Keratinocyte (primary cell): ENCODE measurements around the gene SAG. TPM values are rescaled to one million over a fixed set of nuclear protein-coding genes. Genes with fewer than 3 reads are reported as not detected.

Experiments
- DNase-seq: peaks from one replicate; pipeline ENCODE4 v3.0.0-alpha.2; 2011; ENCODE audit warnings: low read depth, missing footprints, low spot score
- FAIRE-seq: peaks from 2 replicates; lab custom pipeline; 2011; peaks lifted over from hg19 to GRCh38; lab: Jason Lieb, UNC
- H2AFZ ChIP-seq: 2 replicates; pipeline ENCODE4 v1.6.0; 2012; ENCODE audit warnings: low read length, control low read depth, inconsistent platforms; ENCODE audit not compliant: control insufficient read depth
- H3K27ac ChIP-seq: 2 replicates; pipeline ENCODE4 v1.5.1; 2011; ENCODE audit warnings: low read length; ENCODE audit not compliant: control insufficient read depth, insufficient read depth
- H3K27me3 ChIP-seq: 3 replicates; pipeline ENCODE4 v1.6.0; 2011; ENCODE audit warnings: low read length; ENCODE audit not compliant: control insufficient read depth, insufficient read depth; ENCODE audit errors: extremely low read depth
- H3K36me3 ChIP-seq, 2 experiments: 2 replicates in 1 of 2; 3 replicates in 1 of 2; pipeline ENCODE4 v1.5.1; 2011; ENCODE audit warnings: low read length in 2 of 2, mild to moderate bottlenecking in 1 of 2; ENCODE audit not compliant: control insufficient read depth in 2 of 2, insufficient read depth in 2 of 2; ENCODE audit errors: extremely low read depth in 1 of 2
- H3K4me1 ChIP-seq: 3 replicates; pipeline ENCODE4 v1.5.1; 2011; ENCODE audit warnings: low read length; ENCODE audit not compliant: control insufficient read depth, insufficient read depth; ENCODE audit errors: extremely low read depth
- H3K4me2 ChIP-seq: 3 replicates; pipeline ENCODE4 v1.6.0; 2011; ENCODE audit warnings: low read depth, low read length; ENCODE audit not compliant: control insufficient read depth, insufficient read depth; ENCODE audit errors: extremely low read depth
- H3K4me3 ChIP-seq, 3 experiments: fragments of 200-600 bp in 1 of 3; sonication (generic) in 1 of 3; 2 replicates in 2 of 3; 3 replicates in 1 of 3; pipeline ENCODE4 v1.5.1; 2011 to 2016; ENCODE audit warnings: low read length in 3 of 3, mild to moderate bottlenecking in 3 of 3, control low read depth in 2 of 3, inconsistent platforms in 1 of 3, low read depth in 1 of 3, mixed read lengths in 1 of 3, mixed run types in 1 of 3, moderate library complexity in 1 of 3; ENCODE audit not compliant: control insufficient read depth in 2 of 3, insufficient read depth in 2 of 3; ENCODE audit errors: extremely low read depth in 1 of 3
- H3K79me2 ChIP-seq: 2 replicates; pipeline ENCODE4 v1.6.0; 2012; ENCODE audit warnings: low read length; ENCODE audit not compliant: control insufficient read depth, insufficient read depth
- H3K9ac ChIP-seq: 3 replicates; pipeline ENCODE4 v1.6.0; 2011; ENCODE audit warnings: low read length; ENCODE audit not compliant: control insufficient read depth, insufficient read depth; ENCODE audit errors: extremely low read depth
- H3K9me1 ChIP-seq: 3 replicates; pipeline ENCODE4 v1.6.0; 2011; ENCODE audit warnings: low read length; ENCODE audit not compliant: control insufficient read depth, insufficient read depth; ENCODE audit errors: extremely low read depth
- H3K9me3 ChIP-seq: 2 replicates; pipeline ENCODE4 v1.5.1; 2012; ENCODE audit warnings: low read depth, low read length; ENCODE audit not compliant: control insufficient read depth
- H4K20me1 ChIP-seq: 3 replicates; pipeline ENCODE4 v1.6.0; 2011; ENCODE audit warnings: low read length; ENCODE audit not compliant: control insufficient read depth, insufficient read depth; ENCODE audit errors: extremely low read depth
- CTCF ChIP-seq, 3 experiments: IDR thresholded peaks in 1 of 3; conservative IDR thresholded peaks in 1 of 3; optimal IDR thresholded peaks in 1 of 3; 2 replicates in 2 of 3; 3 replicates in 1 of 3; pipeline versions ENCODE3 to v1.5.1; 2011; ENCODE audit warnings: low read length in 3 of 3, mild to moderate bottlenecking in 3 of 3, moderate library complexity in 2 of 3, control low read depth in 1 of 3, inconsistent platforms in 1 of 3; ENCODE audit not compliant: insufficient read depth in 2 of 3; ENCODE audit errors: extremely low read depth in 1 of 3
- EZH2 ChIP-seq: IDR thresholded peaks from one replicate; pipeline ENCODE4 v1.6.1; 2012; ENCODE audit warnings: inconsistent platforms, mild to moderate bottlenecking, low read length, moderate library complexity
- dilution Hi-C: fragments of 300-500 bp; cut with MboI; formaldehyde crosslinking; loops from one replicate; pipeline ENCODE4 v1.7.0; 2020; ENCODE audit warnings: low sequenced_read_pairs; ENCODE audit not compliant: extremely low pct_ligation_motif_present
- polyA plus RNA-seq, 5 experiments: library from polyadenylated mRNA; depleted of rRNA in 3 of 5; stranded (reverse) in 3 of 5; stranded (forward) in 1 of 5; unstranded in 1 of 5; fragments of >200 nt; gene quantifications; 1 replicate in 1 of 5; 2 replicates in 3 of 5; 3 replicates in 1 of 5; pipeline versions ENCODE4 v1.2.1 to v1.2.3, GENCODE V29; 2011 to 2012; ENCODE audit warnings: missing spikeins in 2 of 5, low read depth in 1 of 5, low replicate concordance in 1 of 5

Gene SAG
- polyA plus RNA-seq, 1 donor (not counting 4 experiments of a cell fraction or from before 2014, with no cell fraction given) = not detected

- no peak for DNase-seq
- H3K9me1 ChIP-seq = no peaks in the 10 kb centered on the region
- H3K79me2 ChIP-seq = no peaks in the 10 kb centered on the region
- H3K36me3 ChIP-seq = no peaks in the 10 kb centered on the region
- no peak overlapping the region for H3K4me2 ChIP-seq
- no peaks in the 10 kb centered on the region for H4K20me1 ChIP-seq
- H2AFZ ChIP-seq = no peak overlapping the region
- H3K9me3 ChIP-seq = no peaks in the 10 kb centered on the region
- H3K9ac ChIP-seq = no peak overlapping the region
- TF ChIP-seq CTCF (optimal IDR thresholded peaks at IDR 0.05 in 1 of 3, IDR thresholded peaks at IDR 0.05 in 1 of 3, conservative IDR thresholded peaks at IDR 0.05 in 1 of 3; ENCODE audit: extremely low read depth in 1 of 3, insufficient read depth in 2 of 3, low read length in 3 of 3) (no peak), EZH2 (no peak)
- dilution Hi-C loops = no loop called here
- H3K4me1 ChIP-seq = peaks cover 3% of the 10 kb centered on the region
- no peaks in the 10 kb centered on the region for H3K27me3 ChIP-seq
- H3K4me3 ChIP-seq = no peak overlapping the region
- no peak for FAIRE-seq
- no peak overlapping the region for H3K27ac ChIP-seq
Measured at GRCh38 chr2:233379441-233379840, 71.8 kb downstream of the SAG start.

- no peak overlapping the region for H3K4me2 ChIP-seq
- peaks cover 2% of the 10 kb centered on the region for H3K79me2 ChIP-seq
- no peak for TF ChIP-seq EZH2
- no peak for TF ChIP-seq CTCF (optimal IDR thresholded peaks at IDR 0.05 in 1 of 3, IDR thresholded peaks at IDR 0.05 in 1 of 3, conservative IDR thresholded peaks at IDR 0.05 in 1 of 3; ENCODE audit: extremely low read depth in 1 of 3, insufficient read depth in 2 of 3, low read length in 3 of 3)
- FAIRE-seq (no peak), DNase-seq (no peak)
- H3K9me1 ChIP-seq = no peaks in the 10 kb centered on the region
- H3K4me1 ChIP-seq = peaks cover 10% of the 10 kb centered on the region
- no peak overlapping the region for H3K4me3 ChIP-seq
- H3K27ac ChIP-seq = no peak overlapping the region
- no peaks in the 10 kb centered on the region for H3K27me3 ChIP-seq
- H4K20me1 ChIP-seq = peaks cover 3% of the 10 kb centered on the region
- no peaks in the 10 kb centered on the region for H3K36me3 ChIP-seq
- H2AFZ ChIP-seq = no peak overlapping the region
- H3K9me3 ChIP-seq = no peaks in the 10 kb centered on the region
- H3K9ac ChIP-seq = no peak overlapping the region
- dilution Hi-C loops = no loop called here
Measured at GRCh38 chr2:233380132-233380895, 72.7 kb downstream of the SAG start.
